AG09319 (cell line): ENCODE results near the gene JMY.

Source experiments
- DNase-seq: peaks from one replicate; pipeline ENCODE4 v3.0.0-alpha.2; 2010; ENCODE audit warnings: low read depth; ENCODE audit errors: extremely low read depth
- CTCF ChIP-seq: IDR thresholded peaks from 2 replicates; pipeline ENCODE4 v1.5.1; 2011; ENCODE audit warnings: low read depth, mild to moderate bottlenecking, inconsistent platforms, low read length, moderate library complexity

JMY gene

GRCh38 chr5:79267180-79267579 is 31.2 kb downstream of the JMY start:
- no peak for TF ChIP-seq CTCF
- no peak for DNase-seq

GRCh38 chr5:79269733-79270166 is 33.8 kb downstream of the JMY start:
- TF ChIP-seq CTCF: no peak
- DNase-seq: no peak

- no peak for TF ChIP-seq CTCF
- DNase-seq: no peak
Observed at GRCh38 chr5:79273341-79273740, 37.4 kb downstream of the JMY start.

GRCh38 chr5:79284846-79285245 is 48.9 kb downstream of the JMY start:
- TF ChIP-seq CTCF: no peak
- no peak for DNase-seq

GRCh38 chr5:79285285-79285684 is 49.4 kb downstream of the JMY start:
- TF ChIP-seq CTCF: no peak
- DNase-seq: no peak

GRCh38 chr5:79285833-79286232 is 49.9 kb downstream of the JMY start:
- no peak for TF ChIP-seq CTCF
- no peak for DNase-seq

- TF ChIP-seq CTCF: no peak
Observed at GRCh38 chr5:79287380-79287779, 51.4 kb downstream of the JMY start.

More at GRCh38 chr5:79287380-79287779, 51.4 kb downstream of the JMY start:
- no peak for DNase-seq
